WTC11 (cell line): ENCODE results near the gene STK40. TPM values are rescaled to one million over a fixed set of nuclear protein-coding genes. Genes with fewer than 3 reads are reported as not detected.
A peak's percentile ranks its signal among the peaks of the same experiment; 100 is the strongest.

Experiments used
- ARID4B ChIP-seq: sonication (generic); formaldehyde crosslinking; IDR thresholded peaks from 2 replicates; pipeline ENCODE4 v1.8.0; 2023; ENCODE audit warnings: missing genetic modification reagents, mild to moderate bottlenecking, borderline replicate concordance
- CBFB ChIP-seq: sonication (generic); formaldehyde crosslinking; IDR thresholded peaks from 2 replicates; pipeline ENCODE4 v1.8.1; 2022; ENCODE audit warnings: mild to moderate bottlenecking, low read depth, missing genetic modification reagents
- CREM ChIP-seq: sonication (generic); formaldehyde crosslinking; IDR thresholded peaks from 2 replicates; pipeline ENCODE4 v1.8.1; 2022; ENCODE audit warnings: mild to moderate bottlenecking, missing genetic modification reagents, moderate library complexity
- CTCF ChIP-seq: fragments of 200-600 bp; IDR thresholded peaks from 2 replicates; pipeline ENCODE4 v1.8.0; 2022; ENCODE audit warnings: antibody characterized with exemption
- E2F5 ChIP-seq: sonication (generic); formaldehyde crosslinking; IDR thresholded peaks from 2 replicates; pipeline ENCODE4 v1.8.1; 2022; ENCODE audit warnings: mild to moderate bottlenecking, moderate library complexity, missing genetic modification reagents
- FOXP1 ChIP-seq: sonication (generic); formaldehyde crosslinking; IDR thresholded peaks from 2 replicates; pipeline ENCODE4 v1.8.0; 2022; ENCODE audit warnings: missing genetic modification reagents, mild to moderate bottlenecking, moderate library complexity, borderline replicate concordance
- HMGA2 ChIP-seq: fragments of 250-450 bp; sonication (Bioruptor Pico); IDR thresholded peaks from 2 replicates; pipeline ENCODE4 v1.4.0; 2021; ENCODE audit warnings: mild to moderate bottlenecking, moderate library complexity
- JAZF1 ChIP-seq: fragments of 250-450 bp; sonication (Bioruptor Pico); IDR thresholded peaks from 2 replicates; pipeline ENCODE4 v1.9.0; 2021; ENCODE audit warnings: moderate library complexity, mild to moderate bottlenecking, inconsistent platforms
- MXD4 ChIP-seq: fragments of 250-450 bp; sonication (Bioruptor Pico); IDR thresholded peaks from 2 replicates; pipeline ENCODE4 v1.8.0; 2021; ENCODE audit warnings: mild to moderate bottlenecking, moderate library complexity, borderline replicate concordance
- MYBL2 ChIP-seq: sonication (generic); formaldehyde crosslinking; IDR thresholded peaks from 2 replicates; pipeline ENCODE4 v1.8.1; 2023; ENCODE audit warnings: mild to moderate bottlenecking, moderate library complexity, missing genetic modification reagents
- NFE2L1 ChIP-seq: sonication (generic); formaldehyde crosslinking; IDR thresholded peaks from 2 replicates; pipeline ENCODE4 v1.8.1; 2023; ENCODE audit warnings: missing genetic modification reagents
- NR3C1 ChIP-seq: sonication (generic); formaldehyde crosslinking; conservative IDR thresholded peaks from 2 replicates; pipeline ENCODE4 v1.8.1; 2023; ENCODE audit warnings: low read depth, mild to moderate bottlenecking, missing genetic modification reagents
- SMAD3 ChIP-seq: sonication (generic); formaldehyde crosslinking; IDR thresholded peaks from 2 replicates; pipeline ENCODE4 v1.8.0; 2022; ENCODE audit warnings: missing genetic modification reagents, mild to moderate bottlenecking, borderline replicate concordance
- SOX15 ChIP-seq: fragments of 250-450 bp; sonication (Bioruptor Pico); IDR thresholded peaks from 2 replicates; pipeline ENCODE4 v1.9.0; 2021; ENCODE audit warnings: mild to moderate bottlenecking
- STAT6 ChIP-seq: sonication (generic); formaldehyde crosslinking; conservative IDR thresholded peaks from 2 replicates; pipeline ENCODE4 v1.8.1; 2023; ENCODE audit warnings: mild to moderate bottlenecking, low read depth, missing genetic modification reagents, moderate library complexity
- TEAD1 ChIP-seq: sonication (generic); formaldehyde crosslinking; IDR thresholded peaks from 2 replicates; pipeline ENCODE4 v1.8.0; 2022; ENCODE audit warnings: mild to moderate bottlenecking, missing genetic modification reagents
- TP53 ChIP-seq: sonication (generic); formaldehyde crosslinking; IDR thresholded peaks from 2 replicates; pipeline ENCODE4 v1.8.1; 2023; ENCODE audit warnings: mild to moderate bottlenecking, missing genetic modification reagents
- USF2 ChIP-seq: sonication (generic); formaldehyde crosslinking; IDR thresholded peaks from 2 replicates; pipeline ENCODE4 v1.8.1; 2023; ENCODE audit warnings: mild to moderate bottlenecking, missing genetic modification reagents, moderate library complexity
- ZNF121 ChIP-seq: sonication (generic); formaldehyde crosslinking; IDR thresholded peaks from 2 replicates; pipeline ENCODE4 v1.8.0; 2023; ENCODE audit warnings: missing genetic modification reagents
- ZNF138 ChIP-seq: sonication (generic); formaldehyde crosslinking; conservative IDR thresholded peaks from 2 replicates; pipeline ENCODE4 v1.8.1; 2022; ENCODE audit warnings: mild to moderate bottlenecking, moderate library complexity, missing genetic modification reagents
- ZNF423 ChIP-seq: fragments of 250-450 bp; sonication (Bioruptor Pico); IDR thresholded peaks from 2 replicates; pipeline ENCODE4 v2.1.2; 2022; ENCODE audit warnings: mild to moderate bottlenecking, moderate library complexity
- ZNF671 ChIP-seq: fragments of 250-450 bp; sonication (Bioruptor Pico); IDR thresholded peaks from 2 replicates; pipeline ENCODE4 v1.8.0; 2021; ENCODE audit warnings: mild to moderate bottlenecking
- total RNA-seq: library from RNA; stranded (reverse); gene quantifications from 3 replicates; pipeline ENCODE4 v1.2.3, GENCODE V29; 2021
- TF ChIP-seq, protein P1 (sequence below): fragments of 250-450 bp; sonication (Bioruptor Pico); conservative IDR thresholded peaks from 2 replicates; pipeline ENCODE4 v1.9.0; 2021; ENCODE audit warnings: mild to moderate bottlenecking
- TF ChIP-seq, protein P2 (sequence below): sonication (generic); formaldehyde crosslinking; IDR thresholded peaks from 2 replicates; pipeline ENCODE4 v1.8.1; 2023; ENCODE audit warnings: mild to moderate bottlenecking, moderate library complexity, missing genetic modification reagents

STK40 gene
- total RNA-seq, 1 experiment from 2014 or later = 24.7 TPM

GRCh38 chr1:36321119-36321951 lies 64.4 kb downstream of the STK40 start (continued):
- TF ChIP-seq E2F5 = peak; percentile 95
- TF ChIP-seq, protein P1, sequence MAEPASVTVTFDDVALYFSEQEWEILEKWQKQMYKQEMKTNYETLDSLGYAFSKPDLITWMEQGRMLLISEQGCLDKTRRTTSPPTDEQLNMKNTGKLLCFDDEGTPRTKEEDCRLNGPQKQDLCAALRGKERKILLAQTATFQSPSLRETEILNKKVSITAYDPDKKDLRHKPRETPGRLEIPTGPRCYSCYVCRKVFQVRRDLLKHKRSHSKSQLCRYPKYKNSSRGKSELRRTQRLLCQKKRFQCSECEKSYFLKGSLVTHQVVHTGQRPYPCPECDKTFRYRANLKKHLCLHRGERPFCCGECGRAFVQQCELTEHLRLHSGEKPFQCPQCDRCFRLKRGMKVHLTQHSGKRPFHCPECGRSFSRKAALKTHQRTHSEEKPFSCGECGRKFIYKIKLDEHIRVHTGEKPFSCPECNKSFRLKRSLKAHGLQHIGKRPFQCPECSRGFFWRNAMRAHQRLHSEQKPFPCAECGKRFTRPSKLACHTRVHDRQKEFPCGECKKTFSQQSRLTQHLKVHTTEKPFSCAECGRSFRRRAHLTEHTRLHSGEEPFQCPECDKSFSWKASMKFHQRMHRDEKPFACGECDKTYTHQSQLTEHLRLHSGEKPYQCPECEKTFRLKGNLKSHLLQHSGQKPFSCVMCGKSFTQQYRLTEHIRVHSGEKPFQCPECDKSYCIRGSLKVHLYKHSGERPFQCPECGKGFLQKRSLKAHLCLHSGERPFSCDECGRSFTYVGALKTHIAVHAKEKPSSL = no peak
- TF ChIP-seq HMGA2 (CRISPR knock-in tag) = no peak
- peak; percentile 89 for TF ChIP-seq MYBL2 (CRISPR knock-in tag)
- TF ChIP-seq ZNF121 (CRISPR knock-in tag) = peak; percentile 92
- no peak for TF ChIP-seq STAT6 (CRISPR knock-in tag)
- TF ChIP-seq ARID4B (CRISPR knock-in tag) = no peak
- no peak for TF ChIP-seq CTCF
- TF ChIP-seq TEAD1 (CRISPR knock-in tag) = 0 out of 2 replicates have a peak, but pooled peaks have one; percentile 62
- no peak for TF ChIP-seq ZNF138 (CRISPR knock-in tag)
- TF ChIP-seq CREM (CRISPR knock-in tag) = peak; percentile 78; the same call in 1 of the 2 replicates
- TF ChIP-seq NFE2L1 (CRISPR knock-in tag) = peak; percentile 51; the same call in 1 of the 2 replicates
- no peak for TF ChIP-seq MXD4 (CRISPR knock-in tag)
- TF ChIP-seq ZNF423 (CRISPR knock-in tag) = peak; percentile 65; the same call in 1 of the 2 replicates
- peak; percentile 31; the same call in 1 of the 2 replicates for TF ChIP-seq USF2
- TF ChIP-seq TP53 = peak; percentile 41; the same call in 1 of the 2 replicates
- peak; percentile 97 for TF ChIP-seq FOXP1 (CRISPR knock-in tag)
- no peak for TF ChIP-seq CBFB (CRISPR knock-in tag)
- TF ChIP-seq, protein P2, sequence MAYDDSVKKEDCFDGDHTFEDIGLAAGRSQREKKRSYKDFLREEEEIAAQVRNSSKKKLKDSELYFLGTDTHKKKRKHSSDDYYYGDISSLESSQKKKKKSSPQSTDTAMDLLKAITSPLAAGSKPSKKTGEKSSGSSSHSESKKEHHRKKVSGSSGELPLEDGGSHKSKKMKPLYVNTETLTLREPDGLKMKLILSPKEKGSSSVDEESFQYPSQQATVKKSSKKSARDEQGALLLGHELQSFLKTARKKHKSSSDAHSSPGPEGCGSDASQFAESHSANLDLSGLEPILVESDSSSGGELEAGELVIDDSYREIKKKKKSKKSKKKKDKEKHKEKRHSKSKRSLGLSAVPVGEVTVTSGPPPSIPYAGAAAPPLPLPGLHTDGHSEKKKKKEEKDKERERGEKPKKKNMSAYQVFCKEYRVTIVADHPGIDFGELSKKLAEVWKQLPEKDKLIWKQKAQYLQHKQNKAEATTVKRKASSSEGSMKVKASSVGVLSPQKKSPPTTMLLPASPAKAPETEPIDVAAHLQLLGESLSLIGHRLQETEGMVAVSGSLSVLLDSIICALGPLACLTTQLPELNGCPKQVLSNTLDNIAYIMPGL (CRISPR knock-in tag) = peak; percentile 18; the same call in 1 of the 2 replicates
- TF ChIP-seq NR3C1 = no peak
- no peak for TF ChIP-seq ZNF671
- TF ChIP-seq SMAD3 (CRISPR knock-in tag) = peak; percentile 81
- no peak for TF ChIP-seq SOX15 (CRISPR knock-in tag)
- no peak for TF ChIP-seq JAZF1
